PC-9 (cell line): ENCODE measurements around the gene FOXF1. TPM values are rescaled to one million over a fixed set of nuclear protein-coding genes. Genes with fewer than 3 reads are reported as not detected.

Experiments used
- BruUV-seq: library from RNA; stranded (reverse); fragments of 400-500 nt; replicated peaks from 2 replicates; lab custom pipeline; 2021; lab: Mats Ljungman, UMichigan
- CTCF ChIA-PET: fragments of 300-600 bp; sonication (Branson Sonifier 250); formaldehyde crosslinking; loops from one replicate; lab custom pipeline; 2022; ENCODE audit warnings: antibody characterized with exemption; lab: Charles Lee
- POLR2A ChIA-PET: fragments of 300-600 bp; sonication (Branson Sonifier 250); formaldehyde crosslinking; loops from one replicate; lab custom pipeline; 2022; ENCODE audit warnings: antibody characterized with exemption; ENCODE audit not compliant: unreplicated experiment; lab: Charles Lee
- DNase-seq, 2 experiments: peaks; one replicate each; pipeline versions ENCODE4 v3.0.0 to v3.0.0-alpha.2; 2015 to 2022; ENCODE audit warnings: mixed read lengths in 1 of 2
- H2AFZ ChIP-seq: fragments of 200-600 bp; sonication (generic); 2 replicates; pipeline ENCODE4 v1.8.1; 2017; ENCODE audit warnings: antibody characterized with exemption
- H3F3A ChIP-seq: fragments of 200-600 bp; sonication (generic); 2 replicates; pipeline ENCODE4 v1.8.1; 2017; ENCODE audit warnings: antibody characterized with exemption, mild to moderate bottlenecking, low read depth; ENCODE audit not compliant: insufficient read depth
- H3K27ac ChIP-seq: fragments of 200-600 bp; sonication (generic); 2 replicates; pipeline ENCODE4 v1.6.1; 2016; ENCODE audit warnings: mixed run types
- H3K27me3 ChIP-seq: fragments of 200-600 bp; sonication (generic); 2 replicates; pipeline ENCODE4 v1.6.1; 2016; ENCODE audit warnings: low read depth, mixed run types; ENCODE audit not compliant: insufficient read depth
- H3K36me3 ChIP-seq: fragments of 200-600 bp; sonication (generic); 2 replicates; pipeline ENCODE4 v1.6.1; 2016; ENCODE audit warnings: low read depth, mixed run types
- H3K4me1 ChIP-seq: fragments of 200-600 bp; sonication (generic); replicated peaks from 2 replicates; pipeline ENCODE4 v1.6.1; 2016; ENCODE audit warnings: mixed run types; ENCODE audit not compliant: insufficient read depth
- H3K4me2 ChIP-seq: fragments of 200-600 bp; sonication (generic); 2 replicates; pipeline ENCODE4 v1.6.1; 2017; ENCODE audit warnings: mixed run types
- H3K4me3 ChIP-seq: fragments of 200-600 bp; sonication (generic); 2 replicates; pipeline ENCODE4 v1.6.1; 2016; ENCODE audit warnings: mixed run types
- H3K79me2 ChIP-seq: fragments of 200-600 bp; sonication (generic); 2 replicates; pipeline ENCODE4 v1.6.1; 2017; ENCODE audit warnings: low read depth, mixed run types
- H3K9me2 ChIP-seq: fragments of 200-600 bp; sonication (generic); 2 replicates; pipeline ENCODE4 v1.8.1; 2017; ENCODE audit warnings: mild to moderate bottlenecking; ENCODE audit not compliant: insufficient read depth
- H3K9me3 ChIP-seq: fragments of 200-600 bp; sonication (generic); 2 replicates; pipeline ENCODE4 v1.8.1; 2016; ENCODE audit warnings: low read depth; ENCODE audit not compliant: insufficient read depth
- H4K20me1 ChIP-seq: fragments of 200-600 bp; sonication (generic); 2 replicates; pipeline ENCODE4 v1.8.1; 2017; ENCODE audit not compliant: insufficient read depth
- CTCF ChIP-seq: fragments of 200-600 bp; sonication (generic); conservative IDR thresholded peaks from 2 replicates; pipeline ENCODE4 v1.6.1; 2017; ENCODE audit warnings: mixed run types, antibody characterized with exemption, mild to moderate bottlenecking, moderate library complexity
- EZH2 ChIP-seq: fragments of 200-600 bp; sonication (generic); IDR thresholded peaks from 2 replicates; pipeline ENCODE4 v1.8.0; 2017; ENCODE audit warnings: antibody characterized with exemption, low read depth
- intact Hi-C: fragments of 100-400 bp; cut with micrococcal nuclease; formaldehyde crosslinking; loops from one replicate; pipeline ENCODE4 v1.10.0; 2022; ENCODE audit not compliant: unreplicated experiment
- total RNA-seq: library from RNA; stranded (reverse); gene quantifications from 2 replicates; pipeline ENCODE4 v1.2.3, GENCODE V29; 2021

FOXF1 gene
- total RNA-seq, 1 experiment from 2014 or later = not detected

- Histone ChIP-seq H3F3A (no peaks in the 10 kb centered on the region), H3K27me3 (peaks cover 98% of the 10 kb centered on the region), H3K9me3 (no peaks in the 10 kb centered on the region), H3K27ac (no peak overlapping the region), H3K79me2 (no peaks in the 10 kb centered on the region), H3K4me3 (no peak overlapping the region), H4K20me1 (no peaks in the 10 kb centered on the region), H3K9me2 (no peaks in the 10 kb centered on the region), H3K36me3 (no peaks in the 10 kb centered on the region), H3K4me1 (no peaks in the 10 kb centered on the region), H3K4me2 (no peak overlapping the region), H2AFZ (no peak overlapping the region)
- ChIA-PET CTCF (no interaction called here), POLR2A (no interaction called here)
- no peak for DNase-seq
- TF ChIP-seq CTCF (no peak), EZH2 (no peak)
- no TSS peak for BruUV-seq
- intact Hi-C loops = no loop called here
Observed at GRCh38 chr16:86490859-86491639, 19.3 kb upstream of the FOXF1 start.

GRCh38 chr16:86491640-86492023, 18.7 kb upstream of the FOXF1 start:
- no peaks in the 10 kb centered on the region for H3K79me2 ChIP-seq
- TF ChIP-seq EZH2 (no peak), CTCF (no peak)
- H4K20me1 ChIP-seq = no peaks in the 10 kb centered on the region
- intact Hi-C loops = no loop called here
- H2AFZ ChIP-seq = no peak overlapping the region
- peaks cover 98% of the 10 kb centered on the region for H3K27me3 ChIP-seq
- no TSS peak for BruUV-seq
- no peak overlapping the region for H3K4me2 ChIP-seq
- H3K9me2 ChIP-seq = no peaks in the 10 kb centered on the region
- no peaks in the 10 kb centered on the region for H3K4me1 ChIP-seq
- no peak for DNase-seq
- no peak overlapping the region for H3K27ac ChIP-seq
- no peak overlapping the region for H3K4me3 ChIP-seq
- ChIA-PET CTCF (no interaction called here), POLR2A (no interaction called here)
- H3K36me3 ChIP-seq = no peaks in the 10 kb centered on the region
- H3K9me3 ChIP-seq = no peaks in the 10 kb centered on the region
- H3F3A ChIP-seq = no peaks in the 10 kb centered on the region

- no peaks in the 10 kb centered on the region for H3K36me3 ChIP-seq
- DNase-seq = no peak
- no peaks in the 10 kb centered on the region for H3K4me1 ChIP-seq
- no peaks in the 10 kb centered on the region for H3K79me2 ChIP-seq
- H3K27me3 ChIP-seq = peaks cover 94% of the 10 kb centered on the region
- ChIA-PET POLR2A (no interaction called here), CTCF (no interaction called here)
- no peak overlapping the region for H3K4me2 ChIP-seq
- H2AFZ ChIP-seq = no peak overlapping the region
- H3F3A ChIP-seq = no peaks in the 10 kb centered on the region
- no peaks in the 10 kb centered on the region for H3K9me3 ChIP-seq
- no peaks in the 10 kb centered on the region for H4K20me1 ChIP-seq
- H3K4me3 ChIP-seq = no peak overlapping the region
- intact Hi-C loops = no loop called here
- no peak overlapping the region for H3K27ac ChIP-seq
- BruUV-seq = no TSS peak
- TF ChIP-seq EZH2 = no peak
- TF ChIP-seq CTCF = no peak
- H3K9me2 ChIP-seq = no peaks in the 10 kb centered on the region
Observed at GRCh38 chr16:86492267-86492960, 17.9 kb upstream of the FOXF1 start.
